Measurements from ENCODE around the gene ACCS.
A peak's percentile ranks its signal among the peaks of the same experiment; 100 is the strongest.

Gene ACCS

DNA sequence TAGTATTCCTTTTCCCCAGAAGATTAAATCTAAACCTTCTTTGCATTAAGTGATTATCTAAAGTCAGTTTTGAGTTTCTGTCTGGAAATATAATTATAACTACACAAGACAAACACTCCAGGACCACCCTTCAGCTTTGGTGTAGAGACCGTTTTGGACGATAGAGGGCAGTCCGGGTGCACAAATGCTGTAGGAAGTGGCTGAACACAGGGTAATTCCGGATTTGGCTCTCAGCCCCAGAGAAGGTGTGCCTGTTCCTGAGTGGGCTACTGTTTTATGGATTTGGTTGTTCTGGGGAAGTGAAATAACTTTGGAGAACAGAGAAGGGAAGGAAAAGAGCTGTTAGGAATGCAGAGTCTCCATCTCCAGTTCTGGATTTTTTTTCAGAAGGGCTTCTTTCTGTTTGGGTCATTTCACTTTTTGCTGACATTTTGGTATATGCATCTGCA is 44.2 kb downstream of the ACCS start:
- no peaks in the 10 kb centered on the region for H3K9me3 ChIP-seq (ENCODE audit: insufficient read depth, low read length)
- H3K9me2 ChIP-seq (replicated peaks; ENCODE audit: insufficient read depth, low read length) = no peaks in the 10 kb centered on the region
- H3F3A ChIP-seq (ENCODE audit: insufficient read depth) = no peaks in the 10 kb centered on the region
- H3K4me3 ChIP-seq (ENCODE audit: insufficient read depth, low read length, poor library complexity, severe bottlenecking) = no peak overlapping the region
- H2AFZ ChIP-seq (ENCODE audit: low read depth, low read length, severe bottlenecking) = peak overlapping the region; percentile 52
- H3K9ac ChIP-seq (ENCODE audit: low read length) = peak overlapping the region; percentile 11; the same call in 1 of the 2 replicates
- no peaks in the 10 kb centered on the region for H3K27me3 ChIP-seq (ENCODE audit: low read length)
- TF ChIP-seq EZH2phosphoT487 (conservative IDR thresholded peaks at IDR 0.05; ENCODE audit: low read length) = no peak
- TF ChIP-seq, protein P1, sequence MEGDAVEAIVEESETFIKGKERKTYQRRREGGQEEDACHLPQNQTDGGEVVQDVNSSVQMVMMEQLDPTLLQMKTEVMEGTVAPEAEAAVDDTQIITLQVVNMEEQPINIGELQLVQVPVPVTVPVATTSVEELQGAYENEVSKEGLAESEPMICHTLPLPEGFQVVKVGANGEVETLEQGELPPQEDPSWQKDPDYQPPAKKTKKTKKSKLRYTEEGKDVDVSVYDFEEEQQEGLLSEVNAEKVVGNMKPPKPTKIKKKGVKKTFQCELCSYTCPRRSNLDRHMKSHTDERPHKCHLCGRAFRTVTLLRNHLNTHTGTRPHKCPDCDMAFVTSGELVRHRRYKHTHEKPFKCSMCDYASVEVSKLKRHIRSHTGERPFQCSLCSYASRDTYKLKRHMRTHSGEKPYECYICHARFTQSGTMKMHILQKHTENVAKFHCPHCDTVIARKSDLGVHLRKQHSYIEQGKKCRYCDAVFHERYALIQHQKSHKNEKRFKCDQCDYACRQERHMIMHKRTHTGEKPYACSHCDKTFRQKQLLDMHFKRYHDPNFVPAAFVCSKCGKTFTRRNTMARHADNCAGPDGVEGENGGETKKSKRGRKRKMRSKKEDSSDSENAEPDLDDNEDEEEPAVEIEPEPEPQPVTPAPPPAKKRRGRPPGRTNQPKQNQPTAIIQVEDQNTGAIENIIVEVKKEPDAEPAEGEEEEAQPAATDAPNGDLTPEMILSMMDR (IDR thresholded peaks at IDR 0.05; ENCODE audit: insufficient read depth, low read length, poor library complexity, severe bottlenecking) = peak; percentile 72
- no peak overlapping the region for H3K27ac ChIP-seq (ENCODE audit: low read depth, low read length)
- H3K4me2 ChIP-seq (ENCODE audit: low read depth, low read length, poor library complexity, severe bottlenecking) = peak overlapping the region; percentile 6
- H3K79me2 ChIP-seq (ENCODE audit: insufficient read depth, low read length) = no peaks in the 10 kb centered on the region
- no peaks in the 10 kb centered on the region for H4K20me1 ChIP-seq (ENCODE audit: low read depth, low read length)
- H3K36me3 ChIP-seq (ENCODE audit: low read length) = no peaks in the 10 kb centered on the region

DNA sequence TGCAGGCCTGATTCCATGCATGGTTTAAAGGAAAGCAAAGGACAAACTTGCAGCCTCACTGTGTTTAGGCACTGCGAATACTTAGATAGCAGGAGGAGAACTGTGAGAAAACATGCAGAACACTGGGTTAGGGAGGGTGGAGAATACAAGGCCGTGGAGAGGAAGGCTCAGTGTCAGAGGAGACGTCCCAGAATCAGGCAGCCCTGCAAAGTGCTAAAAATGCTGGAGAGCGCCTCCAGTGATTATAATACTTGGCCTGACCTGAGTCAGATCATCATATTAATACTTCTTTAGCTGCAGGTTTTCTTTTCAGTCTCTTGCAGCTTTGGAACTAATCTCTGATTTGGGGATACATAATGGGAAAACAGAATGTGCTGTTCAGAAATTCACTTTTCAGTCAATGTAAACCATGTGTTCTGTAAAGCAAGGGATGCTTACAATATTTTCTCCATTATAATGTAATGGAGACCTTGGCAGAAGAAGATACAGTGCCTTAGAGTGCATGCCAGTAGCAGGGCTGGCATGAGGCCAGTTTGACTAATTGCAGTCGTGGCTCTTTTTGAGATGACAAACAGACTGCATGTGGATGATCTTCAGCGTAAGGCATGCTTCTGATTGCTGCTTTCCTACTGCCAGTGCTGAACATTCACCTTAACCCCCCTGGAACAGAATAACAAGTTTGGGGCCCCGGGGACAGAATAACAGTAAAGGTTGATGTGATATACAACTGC is 46.2 kb downstream of the ACCS start:
- TF ChIP-seq, protein P1 (IDR thresholded peaks at IDR 0.05; ENCODE audit: insufficient read depth, low read length, poor library complexity, severe bottlenecking) = no peak
- no peak for TF ChIP-seq EZH2phosphoT487 (conservative IDR thresholded peaks at IDR 0.05; ENCODE audit: low read length)
- H3K4me2 ChIP-seq (ENCODE audit: low read depth, low read length, poor library complexity, severe bottlenecking) = no peak overlapping the region

DNA sequence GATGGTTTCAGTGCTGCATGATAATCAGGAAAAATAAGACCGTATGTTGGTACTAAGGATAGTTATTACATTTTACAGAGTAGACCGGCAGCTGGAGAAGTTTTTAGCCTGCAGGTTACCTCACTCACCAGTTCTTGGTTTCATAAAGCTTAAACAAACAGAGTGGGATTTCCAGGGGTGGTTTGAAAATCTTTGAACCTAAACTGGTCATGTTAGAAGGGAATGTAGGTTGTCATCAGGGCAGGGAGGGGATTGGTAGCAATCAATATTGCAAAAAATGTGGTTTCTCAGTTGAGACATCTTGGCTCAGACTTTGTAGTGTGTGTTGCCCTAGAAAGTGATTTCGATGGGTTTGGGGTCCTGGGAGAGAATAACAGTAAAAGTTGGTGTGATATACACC is 46.9 kb downstream of the ACCS start:
- Histone ChIP-seq H3F3A (ENCODE audit: insufficient read depth) (no peaks in the 10 kb centered on the region), H3K9ac (ENCODE audit: low read length) (no peak overlapping the region), H3K27ac (ENCODE audit: low read depth, low read length) (no peak overlapping the region), H2AFZ (ENCODE audit: low read depth, low read length, severe bottlenecking) (no peak overlapping the region), H3K9me3 (ENCODE audit: insufficient read depth, low read length) (no peaks in the 10 kb centered on the region), H4K20me1 (ENCODE audit: low read depth, low read length) (no peaks in the 10 kb centered on the region), H3K9me2 (replicated peaks; ENCODE audit: insufficient read depth, low read length) (no peaks in the 10 kb centered on the region), H3K4me3 (ENCODE audit: insufficient read depth, low read length, poor library complexity, severe bottlenecking) (no peak overlapping the region), H3K27me3 (ENCODE audit: low read length) (no peaks in the 10 kb centered on the region), H3K4me2 (ENCODE audit: low read depth, low read length, poor library complexity, severe bottlenecking) (no peak overlapping the region), H3K79me2 (ENCODE audit: insufficient read depth, low read length) (no peaks in the 10 kb centered on the region), H3K36me3 (ENCODE audit: low read length) (no peaks in the 10 kb centered on the region)
- TF ChIP-seq, protein P1 (IDR thresholded peaks at IDR 0.05; ENCODE audit: insufficient read depth, low read length, poor library complexity, severe bottlenecking) = no peak
- TF ChIP-seq EZH2phosphoT487 (conservative IDR thresholded peaks at IDR 0.05; ENCODE audit: low read length) = no peak

More for the DNA sequence above, 46.2 kb downstream of the ACCS start:
- Histone ChIP-seq H3K4me3 (ENCODE audit: insufficient read depth, low read length, poor library complexity, severe bottlenecking) (no peak overlapping the region), H4K20me1 (ENCODE audit: low read depth, low read length) (no peaks in the 10 kb centered on the region), H3K36me3 (ENCODE audit: low read length) (no peaks in the 10 kb centered on the region), H3F3A (ENCODE audit: insufficient read depth) (no peaks in the 10 kb centered on the region), H3K9me2 (replicated peaks; ENCODE audit: insufficient read depth, low read length) (no peaks in the 10 kb centered on the region), H3K9ac (ENCODE audit: low read length) (no peak overlapping the region), H3K9me3 (ENCODE audit: insufficient read depth, low read length) (no peaks in the 10 kb centered on the region), H2AFZ (ENCODE audit: low read depth, low read length, severe bottlenecking) (no peak overlapping the region), H3K27ac (ENCODE audit: low read depth, low read length) (no peak overlapping the region), H3K79me2 (ENCODE audit: insufficient read depth, low read length) (no peaks in the 10 kb centered on the region), H3K27me3 (ENCODE audit: low read length) (no peaks in the 10 kb centered on the region)

All from SU-DHL-6 (cell line).